ENCODE measurements around the gene FAM221B.
A peak's percentile ranks its signal among the peaks of the same experiment; 100 is the strongest.

FAM221B gene

DNA sequence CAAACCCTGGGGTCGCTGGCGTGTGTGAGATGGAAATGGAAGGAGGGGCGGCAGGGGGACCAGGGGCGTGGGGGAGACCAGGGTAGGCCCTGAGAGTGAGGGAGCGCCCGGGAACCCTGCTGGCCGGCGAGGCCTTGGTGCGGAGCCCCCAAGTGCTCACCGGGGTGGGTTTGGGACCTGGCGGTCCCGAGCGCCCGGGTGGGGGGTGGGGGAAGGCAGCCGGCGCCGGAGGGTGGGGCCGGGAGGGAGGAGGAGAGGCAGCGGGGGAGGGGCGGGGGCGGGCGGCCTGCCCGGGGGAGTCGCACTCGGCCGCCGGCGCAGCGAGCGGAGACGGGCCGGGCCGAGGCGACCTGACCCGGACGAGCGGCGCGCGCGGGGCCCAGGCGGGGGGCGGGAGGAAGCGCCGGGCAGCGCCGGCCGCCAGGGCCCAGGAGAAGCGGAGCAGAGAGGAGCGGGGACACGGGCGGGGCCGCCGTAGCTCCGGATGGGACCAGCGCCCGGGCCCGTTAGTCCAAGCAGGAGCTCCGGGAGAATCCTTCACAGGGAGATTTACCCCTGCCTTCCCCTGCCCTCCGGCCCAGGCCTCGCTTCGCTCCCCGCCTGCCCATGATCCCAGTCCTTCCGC lies 37.1 kb downstream of the FAM221B start, which contains the start of gene NPR2:
TSS of gene NPR2 (plus strand) at position 295 of the 625 bp plus-strand sequence. CDS start 818 bp downstream, outside the sequence.
- no peak for DNase-seq (ENCODE audit: low read depth, low spot score)

GRCh38 chr9:35790385-35791296 lies 37.9 kb downstream of the FAM221B start:
- DNase-seq (ENCODE audit: low read depth, low spot score), result peak; percentile 21

DNA sequence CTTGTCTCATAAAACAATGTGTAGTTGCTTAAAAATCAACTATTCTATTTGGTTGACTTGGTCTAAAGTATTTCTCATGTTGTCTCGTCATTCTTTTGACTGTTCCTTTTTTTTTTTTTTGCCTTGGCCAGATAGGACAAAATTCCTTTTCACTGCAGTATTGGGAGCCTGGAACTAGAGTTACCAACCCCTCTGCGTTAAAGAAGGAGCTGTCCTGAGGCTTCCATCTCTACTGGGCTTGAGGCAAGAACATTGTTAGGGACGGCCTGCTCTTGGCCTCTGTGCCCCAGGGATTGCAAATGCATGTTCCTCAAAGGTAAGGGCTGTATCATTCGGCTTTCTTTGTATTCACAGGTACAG lies 38.5 kb downstream of the FAM221B start:
- no peak for DNase-seq (ENCODE audit: low read depth, low spot score)

GRCh38 chr9:35789541-35789940 lies 39.0 kb downstream of the FAM221B start:
- no peak for DNase-seq (ENCODE audit: low read depth, low spot score)

GRCh38 chr9:35783418-35783817 lies 45.1 kb downstream of the FAM221B start:
- no peak for DNase-seq (ENCODE audit: low read depth, low spot score)

DNA sequence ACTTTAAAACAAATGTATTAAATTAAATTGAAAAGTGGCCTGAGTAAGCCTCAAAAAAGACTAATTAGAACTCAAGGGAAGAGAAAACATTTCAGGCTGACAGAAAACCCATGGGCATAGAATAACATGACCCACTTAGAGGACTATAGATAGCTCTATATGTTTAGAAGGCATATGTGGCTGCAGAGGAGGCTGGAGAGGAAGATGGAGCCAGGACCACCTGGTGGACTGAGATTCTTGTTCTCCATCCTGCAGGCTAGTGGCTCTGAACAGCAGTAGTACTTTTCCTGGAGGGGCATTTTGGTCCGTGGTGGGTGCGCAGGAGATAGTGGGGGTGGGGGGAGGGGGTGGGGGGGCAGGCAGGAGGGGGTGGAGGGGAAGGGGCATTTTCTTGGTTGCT lies 47.5 kb downstream of the FAM221B start:
- DNase-seq (ENCODE audit: low read depth, low spot score), result no peak

GRCh38 chr9:35778496-35778895 lies 50.0 kb downstream of the FAM221B start:
- DNase-seq (ENCODE audit: low read depth, low spot score), result no peak

GRCh38 chr9:35776018-35776417 lies 52.5 kb downstream of the FAM221B start:
- no peak for DNase-seq (ENCODE audit: low read depth, low spot score)

DNA sequence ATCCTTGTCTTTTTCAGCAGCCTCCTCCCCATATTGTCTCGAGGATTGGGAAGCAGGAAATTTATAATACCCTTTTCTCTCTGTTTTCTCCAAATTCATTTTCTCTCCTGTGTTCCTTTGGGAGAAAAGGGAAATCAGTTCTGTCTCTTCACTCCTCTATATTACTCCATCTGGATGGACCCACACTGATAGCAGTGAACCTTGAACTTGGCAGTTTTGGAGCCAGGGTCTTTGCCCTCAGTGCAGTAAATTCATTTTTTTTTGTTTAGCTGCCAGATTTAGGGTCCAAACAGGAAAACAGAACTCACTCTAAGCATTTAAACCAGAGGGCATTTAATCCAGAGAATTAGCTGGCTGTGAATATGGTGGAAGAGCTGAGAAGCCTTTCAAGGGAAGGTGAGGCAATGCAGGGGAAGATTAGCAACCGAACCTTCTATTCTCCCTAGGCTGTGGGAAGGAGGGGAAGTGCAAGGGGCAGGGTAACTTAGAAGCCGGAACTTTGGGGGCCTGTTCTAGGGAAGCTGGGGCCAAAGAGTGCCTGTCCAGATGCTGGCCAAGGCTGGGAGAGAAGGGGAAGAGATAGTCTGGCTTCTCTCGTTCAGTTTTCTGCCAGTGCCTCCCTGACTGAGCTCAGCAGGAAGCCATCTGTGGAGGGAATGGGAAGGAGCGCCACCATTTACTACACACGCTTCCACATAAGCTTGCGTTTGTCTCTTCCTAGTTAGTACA lies 53.5 kb downstream of the FAM221B start:
- no peak for DNase-seq (ENCODE audit: low read depth, low spot score)

DNA sequence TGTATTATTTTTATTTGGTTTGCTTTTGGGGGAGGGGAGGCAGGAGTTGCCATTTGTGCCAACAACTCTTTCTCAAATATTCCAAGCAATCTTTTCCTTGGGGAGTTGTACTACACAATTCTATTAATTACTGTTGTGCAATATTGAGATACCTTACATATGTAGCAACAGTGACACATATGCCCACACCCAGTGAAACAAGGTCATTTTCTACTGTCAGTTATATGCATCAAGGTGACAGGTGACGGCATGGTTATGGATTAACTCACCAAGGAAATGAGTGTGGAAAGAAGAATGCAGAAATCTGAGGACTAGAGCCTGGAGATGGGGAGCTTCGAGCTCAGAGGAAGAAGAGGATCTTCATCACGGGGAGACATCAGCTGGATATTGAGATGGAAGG lies 56.6 kb downstream of the FAM221B start:
- no peak for DNase-seq (ENCODE audit: low read depth, low spot score)

GRCh38 chr9:35771534-35771933 lies 57.0 kb downstream of the FAM221B start:
- no peak for DNase-seq (ENCODE audit: low read depth, low spot score)

DNA sequence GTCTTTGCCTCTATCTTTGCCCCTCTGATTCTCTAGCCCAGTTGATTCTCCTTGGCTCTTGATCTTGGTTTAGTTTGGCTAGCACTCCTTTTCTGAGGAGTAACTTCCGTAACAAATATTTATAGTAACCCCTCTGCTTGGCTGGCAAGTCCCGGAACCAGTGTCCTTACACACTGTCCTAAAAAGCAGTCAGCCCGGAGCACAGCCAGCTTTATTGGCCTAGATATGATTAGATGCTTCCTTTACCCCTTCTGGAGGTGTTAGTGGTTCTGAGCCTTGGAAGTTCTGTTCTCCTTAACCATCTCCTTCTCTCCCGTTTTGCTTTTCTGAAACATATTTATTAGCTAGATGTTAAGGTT lies 57.5 kb downstream of the FAM221B start:
- DNase-seq (ENCODE audit: low read depth, low spot score), result no peak

DNA sequence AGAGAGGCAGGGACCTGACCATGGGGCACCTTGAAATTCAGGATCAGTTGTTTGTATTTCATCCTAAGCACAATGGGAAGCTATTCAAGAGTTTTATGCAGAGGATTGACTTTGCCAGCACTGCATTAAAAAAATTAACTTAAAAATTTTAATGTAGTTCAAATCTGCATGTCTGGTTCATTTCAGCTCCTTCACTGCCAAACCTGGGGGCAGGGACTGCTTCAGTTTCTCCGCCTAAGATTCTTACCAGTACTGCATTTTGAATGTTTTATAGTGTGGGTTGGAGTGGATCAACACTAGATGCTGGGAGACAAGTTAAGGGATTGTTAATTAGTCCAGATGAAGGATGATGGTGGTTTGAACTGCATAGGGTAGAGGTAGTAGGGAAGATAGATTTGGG lies 58.8 kb downstream of the FAM221B start:
- DNase-seq (ENCODE audit: low read depth, low spot score), result no peak

- DNase-seq (ENCODE audit: low read depth, low spot score), result no peak
Observed at GRCh38 chr9:35767458-35767857, 61.1 kb downstream of the FAM221B start.

DNA sequence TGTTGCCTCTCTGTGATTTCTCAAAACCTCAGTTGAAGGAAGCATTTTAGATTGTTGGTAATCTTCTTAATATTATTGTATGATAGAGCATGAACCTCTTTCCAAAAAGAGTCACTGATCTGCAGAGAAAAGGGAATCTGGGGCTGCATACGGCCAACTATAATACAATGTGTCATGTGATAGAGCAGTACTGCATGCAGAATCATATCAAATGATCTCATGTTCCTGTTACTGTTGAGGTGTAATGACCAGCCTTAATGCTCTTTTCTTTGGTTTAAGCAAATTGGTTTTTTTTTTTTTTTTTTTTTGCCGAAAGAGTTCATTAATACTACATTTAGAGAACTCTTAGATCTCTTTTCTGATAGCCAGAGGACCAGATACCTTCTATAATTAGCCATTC lies 61.5 kb downstream of the FAM221B start:
- DNase-seq (ENCODE audit: low read depth, low spot score), result no peak
